HCT116 (cell line): ENCODE data around the gene SRSF2. TPM values are rescaled to one million over a fixed set of nuclear protein-coding genes. Genes with fewer than 3 reads are reported as not detected.

Source experiments
- ATAC-seq: fragments of 200-7000 bp; cut with Tn5 transposase; 2 replicates; pipeline ENCODE4 v1.9.1; 2020; ENCODE audit warnings: mild to moderate bottlenecking, moderate library complexity
- BruUV-seq: library from RNA; stranded (reverse); fragments of 400-500 nt; replicated peaks from 2 replicates; lab custom pipeline; 2021; lab: Mats Ljungman, UMichigan
- CTCF ChIA-PET: fragments of 300-600 bp; sonication (Branson Sonifier 250); formaldehyde crosslinking; loops from one replicate; lab custom pipeline; 2021; ENCODE audit warnings: antibody characterized with exemption; lab: Charles Lee
- POLR2A ChIA-PET: fragments of 300-600, 350-600 bp; sonication (Branson Sonifier 250); formaldehyde crosslinking; loops from one replicate; lab custom pipeline; 2021; ENCODE audit warnings: antibody characterized with exemption; lab: Charles Lee
- RAD21 ChIA-PET, 2 experiments: fragments of 300-600 bp; sonication (Branson Sonifier 250); formaldehyde crosslinking; loops; one replicate each; lab custom pipeline; 2023; ENCODE audit warnings: low total read pairs in 2 of 2; ENCODE audit not compliant: uncharacterized antibody in 2 of 2, unreplicated experiment in 2 of 2, low non-redundant PET in 1 of 2; lab: Charles Lee
- DNase-seq: peaks from one replicate; pipeline ENCODE4 v3.0.0-alpha.2; 2010; ENCODE audit warnings: low read depth, low spot score
- H2AFZ ChIP-seq: fragments of 200-600 bp; shearing (Covaris generic), sonication (generic); 2 replicates; pipeline ENCODE4 v1.6.1; 2017; ENCODE audit warnings: low read depth, mixed run types, mixed read lengths, antibody characterized with exemption, low read length; ENCODE audit not compliant: poor library complexity, severe bottlenecking
- H3K27ac ChIP-seq: 2 replicates; pipeline ENCODE4 v1.5.1; 2012; ENCODE audit warnings: low read depth, low read length
- H3K27me3 ChIP-seq: fragments of 200-600 bp; sonication (generic); 2 replicates; pipeline ENCODE4 v1.6.1; 2016; ENCODE audit warnings: mixed run types, low read length, mixed read lengths; ENCODE audit not compliant: insufficient read depth
- H3K36me3 ChIP-seq, 2 experiments: fragments of 200-500 bp in 1 of 2; fragments of 200-600 bp in 1 of 2; sonication (Bioruptor generic) in 1 of 2; sonication (generic) in 1 of 2; 2 replicates each; pipeline versions ENCODE4 v1.5.1 to v1.6.1; 2014 to 2016; ENCODE audit warnings: low read length in 2 of 2, inconsistent platforms in 1 of 2, mixed read lengths in 1 of 2, mixed run types in 1 of 2; ENCODE audit not compliant: insufficient read depth in 2 of 2, control insufficient read depth in 1 of 2
- H3K4me1 ChIP-seq, 2 experiments: fragments of 200-600 bp in 1 of 2; sonication (generic) in 1 of 2; 2 replicates each; pipeline versions ENCODE4 v1.5.1 to v1.6.1; 2012 to 2017; ENCODE audit warnings: low read length in 2 of 2, inconsistent platforms in 1 of 2, mild to moderate bottlenecking in 1 of 2, mixed read lengths in 1 of 2, mixed run types in 1 of 2, moderate library complexity in 1 of 2; ENCODE audit not compliant: insufficient read depth in 2 of 2, control insufficient read depth in 1 of 2
- H3K4me2 ChIP-seq: fragments of 200-600 bp; sonication (generic); 2 replicates; pipeline ENCODE4 v1.6.1; 2017; ENCODE audit warnings: mixed run types, low read length, mixed read lengths
- H3K4me3 ChIP-seq, 2 experiments: fragments of 200-600 bp in 1 of 2; sonication (generic) in 1 of 2; replicated peaks in 1 of 2; 2 replicates each; pipeline ENCODE4 v1.5.1; 2011 to 2016; ENCODE audit warnings: low read length in 2 of 2, control low read depth in 1 of 2, low read depth in 1 of 2, mild to moderate bottlenecking in 1 of 2, mixed read lengths in 1 of 2, mixed run types in 1 of 2
- H3K79me2 ChIP-seq: fragments of 200-600 bp; sonication (generic); 2 replicates; pipeline ENCODE4 v1.6.1; 2017; ENCODE audit warnings: mild to moderate bottlenecking, mixed run types, low read length, moderate library complexity, mixed read lengths; ENCODE audit not compliant: insufficient read depth
- H3K9ac ChIP-seq: fragments of 200-600 bp; sonication (generic); 2 replicates; pipeline ENCODE4 v1.6.1; 2016; ENCODE audit warnings: low read length, mixed read lengths
- H3K9me2 ChIP-seq: fragments of 200-600 bp; sonication (generic), shearing (Covaris generic); 2 replicates; pipeline ENCODE4 v1.6.1; 2017; ENCODE audit warnings: mixed run types, mild to moderate bottlenecking, moderate library complexity; ENCODE audit not compliant: insufficient read depth
- H3K9me3 ChIP-seq, 2 experiments: fragments of 200-500 bp in 1 of 2; fragments of 200-600 bp in 1 of 2; sonication (Bioruptor generic) in 1 of 2; sonication (generic) in 1 of 2; 2 replicates each; pipeline ENCODE4 v1.6.1; 2014 to 2017; ENCODE audit warnings: low read length in 2 of 2, mixed read lengths in 2 of 2, inconsistent platforms in 1 of 2, low read depth in 1 of 2, mild to moderate bottlenecking in 1 of 2, mixed run types in 1 of 2, moderate library complexity in 1 of 2; ENCODE audit not compliant: control insufficient read depth in 1 of 2, insufficient read depth in 1 of 2
- H4K20me1 ChIP-seq: fragments of 200-600 bp; sonication (generic), shearing (Covaris generic); 2 replicates; pipeline ENCODE4 v1.6.1; 2017; ENCODE audit warnings: mixed run types, mild to moderate bottlenecking, moderate library complexity; ENCODE audit not compliant: insufficient read depth
- CBX3 ChIP-seq: IDR thresholded peaks from 2 replicates; pipeline ENCODE4 v1.6.1; 2012; ENCODE audit warnings: low read depth
- CEBPB ChIP-seq: IDR thresholded peaks from 2 replicates; pipeline ENCODE4 v1.6.1; 2012; ENCODE audit warnings: low read depth
- EGR1 ChIP-seq: IDR thresholded peaks from 2 replicates; pipeline ENCODE4 v1.6.1; 2012; ENCODE audit warnings: low read depth
- ELF1 ChIP-seq: IDR thresholded peaks from 2 replicates; pipeline ENCODE4 v1.6.1; 2012; ENCODE audit warnings: low read depth, borderline replicate concordance
- EZH2 ChIP-seq: fragments of 200-600 bp; sonication (generic); IDR thresholded peaks from 2 replicates; pipeline ENCODE4 v1.6.1; 2017; ENCODE audit warnings: antibody characterized with exemption, mixed run types
- EZH2phosphoT487 ChIP-seq: fragments of 200-600 bp; IDR thresholded peaks from 2 replicates; pipeline ENCODE4 v1.6.1; 2018; ENCODE audit warnings: antibody characterized with exemption, borderline replicate concordance
- MAX ChIP-seq: IDR thresholded peaks from 2 replicates; pipeline ENCODE4 v1.6.1; 2012
- POLR2A ChIP-seq: IDR thresholded peaks from 2 replicates; pipeline ENCODE4 v1.7.0; 2011; ENCODE audit warnings: borderline replicate concordance; ENCODE audit not compliant: insufficient read depth, insufficient read length; ENCODE audit errors: extremely low read depth
- POLR2AphosphoS5 ChIP-seq: IDR thresholded peaks from 2 replicates; pipeline ENCODE4 v1.6.1; 2011; ENCODE audit warnings: mild to moderate bottlenecking, low read depth, low read length, moderate library complexity
- REST ChIP-seq: IDR thresholded peaks from 2 replicates; pipeline ENCODE4 v1.6.1; 2012; ENCODE audit warnings: low read depth
- SIN3A ChIP-seq: IDR thresholded peaks from 2 replicates; pipeline ENCODE4 v1.6.1; 2012; ENCODE audit warnings: low read depth
- SP1 ChIP-seq: IDR thresholded peaks from 2 replicates; pipeline ENCODE4 v1.6.1; 2012; ENCODE audit warnings: low read depth
- SRF ChIP-seq: IDR thresholded peaks from 2 replicates; pipeline ENCODE4 v1.6.1; 2012; ENCODE audit warnings: low read depth
- TCF7L2 ChIP-seq: IDR thresholded peaks from 2 replicates; pipeline ENCODE4 v1.7.0; 2011; ENCODE audit warnings: borderline replicate concordance, inconsistent platforms; ENCODE audit not compliant: insufficient read depth, insufficient read length; ENCODE audit errors: extremely low read depth
- ZFX ChIP-seq: fragments of 450-650 bp; IDR thresholded peaks from 2 replicates; pipeline ENCODE4 v1.6.1; 2017
- ZNF274 ChIP-seq: fragments of 200-500 bp; sonication (Bioruptor generic); IDR thresholded peaks from 2 replicates; pipeline ENCODE4 v1.6.1; 2014; ENCODE audit warnings: mild to moderate bottlenecking, low read depth, low read length, inconsistent platforms
- intact Hi-C: fragments of 100-400 bp; cut with micrococcal nuclease; formaldehyde crosslinking; loops from 2 replicates; pipeline ENCODE4 v1.10.0; 2022
- total RNA-seq: library from RNA; stranded (reverse); gene quantifications from one replicate; pipeline ENCODE4 v1.2.1, GENCODE V29; 2021; ENCODE audit not compliant: unreplicated experiment
- TF ChIP-seq, protein P1 (sequence below), 3 experiments: fragments of 200-600 bp in 1 of 3; sonication (generic) in 1 of 3; IDR thresholded peaks in 2 of 3; conservative IDR thresholded peaks in 1 of 3; 2 replicates each; pipeline ENCODE4 v1.5.1; 2012 to 2017; ENCODE audit warnings: low read depth in 2 of 3, low read length in 2 of 3, antibody characterized with exemption in 1 of 3, borderline replicate concordance in 1 of 3, control low read depth in 1 of 3, mild to moderate bottlenecking in 1 of 3, mixed read lengths in 1 of 3, mixed run types in 1 of 3, moderate library complexity in 1 of 3; ENCODE audit not compliant: insufficient read depth in 1 of 3

Gene SRSF2
- total RNA-seq, 1 experiment from 2014 or later = 422 TPM

DNA sequence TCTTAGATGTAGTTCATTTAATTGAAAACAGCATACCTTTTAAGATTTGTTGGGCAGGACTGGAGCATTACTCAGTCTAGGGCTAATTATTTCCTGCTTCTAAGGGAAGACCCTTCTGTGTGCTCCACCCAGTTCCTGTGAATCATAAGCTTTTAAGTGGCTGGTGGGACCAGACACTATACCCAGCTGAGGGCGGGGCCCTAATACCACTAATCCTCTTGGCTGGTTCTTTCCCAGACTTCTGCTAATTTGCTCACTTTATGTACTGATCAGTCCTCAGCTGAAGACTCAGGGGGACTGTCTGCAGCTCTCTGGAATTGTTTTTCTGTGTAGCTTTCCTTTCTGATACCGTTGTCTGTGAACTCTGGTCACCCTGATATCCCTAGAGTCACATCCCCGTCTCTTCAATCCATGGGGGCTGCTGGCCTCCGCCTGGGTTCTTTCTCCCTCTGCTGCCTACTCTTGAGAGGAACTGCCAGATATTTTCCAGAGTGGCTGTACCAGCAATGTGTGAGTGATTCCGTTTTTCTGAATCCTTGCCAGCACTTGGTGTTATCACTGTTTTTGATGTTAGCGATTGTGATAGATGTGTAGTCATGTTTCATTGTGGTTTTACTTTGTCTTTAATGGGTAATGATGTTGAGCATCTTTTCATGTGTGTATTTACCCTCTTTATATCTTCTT is 35.9 kb upstream of the SRSF2 start (continued):
- TF ChIP-seq, protein P1, sequence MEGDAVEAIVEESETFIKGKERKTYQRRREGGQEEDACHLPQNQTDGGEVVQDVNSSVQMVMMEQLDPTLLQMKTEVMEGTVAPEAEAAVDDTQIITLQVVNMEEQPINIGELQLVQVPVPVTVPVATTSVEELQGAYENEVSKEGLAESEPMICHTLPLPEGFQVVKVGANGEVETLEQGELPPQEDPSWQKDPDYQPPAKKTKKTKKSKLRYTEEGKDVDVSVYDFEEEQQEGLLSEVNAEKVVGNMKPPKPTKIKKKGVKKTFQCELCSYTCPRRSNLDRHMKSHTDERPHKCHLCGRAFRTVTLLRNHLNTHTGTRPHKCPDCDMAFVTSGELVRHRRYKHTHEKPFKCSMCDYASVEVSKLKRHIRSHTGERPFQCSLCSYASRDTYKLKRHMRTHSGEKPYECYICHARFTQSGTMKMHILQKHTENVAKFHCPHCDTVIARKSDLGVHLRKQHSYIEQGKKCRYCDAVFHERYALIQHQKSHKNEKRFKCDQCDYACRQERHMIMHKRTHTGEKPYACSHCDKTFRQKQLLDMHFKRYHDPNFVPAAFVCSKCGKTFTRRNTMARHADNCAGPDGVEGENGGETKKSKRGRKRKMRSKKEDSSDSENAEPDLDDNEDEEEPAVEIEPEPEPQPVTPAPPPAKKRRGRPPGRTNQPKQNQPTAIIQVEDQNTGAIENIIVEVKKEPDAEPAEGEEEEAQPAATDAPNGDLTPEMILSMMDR (IDR thresholded peaks at IDR 0.05 in 2 of 3, conservative IDR thresholded peaks at IDR 0.05 in 1 of 3; ENCODE audit: borderline replicate concordance in 1 of 3, insufficient read depth in 1 of 3, low read depth in 2 of 3, low read length in 2 of 3) = 0 out of 6 replicates have a peak, but pooled peaks of 1 of the 3 experiments have one; percentile 12
- TF ChIP-seq POLR2AphosphoS5 (peak; percentile 67), SRF (no peak; the same call in 1 of the 2 replicates), SP1 (peak; percentile 84), TCF7L2 (peak; percentile 61), ZNF274 (no peak), ZFX (no peak), MAX (no peak), CEBPB (no peak), ELF1 (no peak), EGR1 (no peak; the same call in 1 of the 2 replicates), SIN3A (no peak), EZH2phosphoT487 (no peak), POLR2A (no peak)

GRCh38 chr17:76758570-76758969 is 21.4 kb upstream of the SRSF2 start:
- DNase-seq = no peak
- H3K27me3 ChIP-seq = no peaks in the 10 kb centered on the region
- no peaks in the 10 kb centered on the region for H3K9me3 ChIP-seq
- no peaks in the 10 kb centered on the region for H3K79me2 ChIP-seq
- CTCF ChIA-PET = no interaction called here
- no peak overlapping the region for H3K4me2 ChIP-seq
- H3K4me3 ChIP-seq = no peak overlapping the region
- TF ChIP-seq REST (no peak), ZNF274 (no peak), EZH2 (no peak), ELF1 (no peak), CBX3 (no peak)
- H3K27ac ChIP-seq = no peak overlapping the region
- H4K20me1 ChIP-seq = no peaks in the 10 kb centered on the region
- H3K4me1 ChIP-seq = peaks cover under 1 to 10% of the 10 kb centered on the region in 2 experiments; a peak in 3 of 4 replicates
- RAD21 ChIA-PET = no interaction called here
- POLR2A ChIA-PET = interaction anchor here (0.6 to 0.7 kb wide), 2 partner anchors 31 to 52 kb away, joined by 3 read pairs; no protein-coding TSS in a partner anchor
- H3K36me3 ChIP-seq = no peaks in the 10 kb centered on the region
- BruUV-seq = no TSS peak
- intact Hi-C loops = no loop called here
- no peaks in the 10 kb centered on the region for H3K9me2 ChIP-seq
- no peak overlapping the region for H2AFZ ChIP-seq
- ATAC-seq = no peak
- no peak overlapping the region for H3K9ac ChIP-seq
